NT2/D1 (cell line): ENCODE results near the gene TTC23.
"Not testable (repeated sequence)": the region's sequence is repeated elsewhere in the genome, so short reads cannot be mapped to it uniquely, and the experiment has no call there.

Experiments
- DNase-seq: peaks from one replicate; pipeline ENCODE4 v3.0.0-alpha.2; 2011; ENCODE audit warnings: low read depth, low spot score
- H3K27me3 ChIP-seq: 2 replicates; pipeline ENCODE4 v1.6.0; 2011; ENCODE audit warnings: mild to moderate bottlenecking; ENCODE audit not compliant: insufficient read length, insufficient read depth
- H3K36me3 ChIP-seq: 2 replicates; pipeline ENCODE4 v1.6.1; 2011; ENCODE audit warnings: mild to moderate bottlenecking, low read length, mixed read lengths; ENCODE audit not compliant: insufficient read depth, insufficient read length
- H3K4me1 ChIP-seq: 2 replicates; pipeline ENCODE4 v1.5.1; 2011; ENCODE audit not compliant: insufficient read depth, insufficient read length
- H3K4me3 ChIP-seq: 2 replicates; pipeline ENCODE4 v1.5.1; 2011; ENCODE audit warnings: low read depth; ENCODE audit not compliant: insufficient read length
- H3K9ac ChIP-seq: 2 replicates; pipeline ENCODE4 v1.6.0; 2011; ENCODE audit warnings: low read depth; ENCODE audit not compliant: insufficient read length
- H3K9me3 ChIP-seq: 2 replicates; pipeline ENCODE4 v1.5.1; 2011; ENCODE audit warnings: mild to moderate bottlenecking, low read length; ENCODE audit not compliant: insufficient read depth
- SUZ12 ChIP-seq: IDR thresholded peaks from 2 replicates; pipeline ENCODE4 v1.6.1; 2011; ENCODE audit not compliant: insufficient read length, insufficient read depth; ENCODE audit errors: extremely low read depth
- YY1 ChIP-seq: IDR thresholded peaks from 2 replicates; pipeline ENCODE4 v1.6.1; 2011; ENCODE audit not compliant: insufficient read length, insufficient read depth
- ZNF274 ChIP-seq: IDR thresholded peaks from 2 replicates; pipeline ENCODE4 v1.6.1; 2011; ENCODE audit warnings: mild to moderate bottlenecking, low read depth, low read length

The TTC23 gene

GRCh38 chr15:99238849-99239248, 10.5 kb downstream of the TTC23 start:
- no peak overlapping the region for H3K9ac ChIP-seq
- H3K4me3 ChIP-seq = no peak overlapping the region
- DNase-seq = no peak
- no peaks in the 10 kb centered on the region for H3K9me3 ChIP-seq
- H3K27me3 ChIP-seq = no peaks in the 10 kb centered on the region
- H3K36me3 ChIP-seq = peaks cover 24% of the 10 kb centered on the region
- H3K4me1 ChIP-seq = no peaks in the 10 kb centered on the region
- no peak for TF ChIP-seq YY1
- no peak for TF ChIP-seq SUZ12
- no peak for TF ChIP-seq ZNF274

- not testable (repeated sequence) for H3K4me1 ChIP-seq, H3K9ac ChIP-seq, H3K4me3 ChIP-seq, H3K36me3 ChIP-seq, H3K27me3 ChIP-seq, DNase-seq, H3K9me3 ChIP-seq
These were observed 15.2 kb downstream of the TTC23 start for GRCh38 chr15:99234160-99234559.

GRCh38 chr15:99232740-99233139, 16.6 kb downstream of the TTC23 start:
- peaks cover under 1% of the 10 kb centered on the region for H3K4me1 ChIP-seq
- TF ChIP-seq ZNF274 (no peak), SUZ12 (no peak), YY1 (no peak)
- DNase-seq = no peak

DNA sequence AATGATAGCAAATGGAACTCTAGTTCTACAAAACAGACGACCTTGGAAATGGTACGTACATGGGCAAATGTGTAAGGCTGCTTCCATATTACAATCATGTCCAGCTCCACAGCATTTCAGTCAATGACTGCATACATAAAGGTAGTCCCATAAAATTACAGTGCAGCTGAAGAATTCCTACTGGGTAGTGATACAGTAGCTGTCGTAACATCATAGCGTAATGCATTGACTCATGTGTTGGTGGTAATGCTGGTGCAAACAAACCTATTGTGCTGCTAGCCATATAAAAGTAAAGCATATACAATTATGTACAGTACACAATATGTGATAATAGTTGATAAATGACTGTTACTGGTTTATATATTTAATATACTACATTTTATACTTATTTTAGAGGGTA, 18.5 kb downstream of the TTC23 start:
- TF ChIP-seq YY1 (no peak), SUZ12 (no peak), ZNF274 (no peak)
- H3K4me3 ChIP-seq = no peak overlapping the region
- no peak for DNase-seq
- 0 out of 2 replicates have a peak, but pooled peaks cover 6% of the 10 kb centered on the region for H3K9me3 ChIP-seq
- peaks cover 4% of the 10 kb centered on the region for H3K4me1 ChIP-seq
- H3K27me3 ChIP-seq = no peaks in the 10 kb centered on the region
- H3K9ac ChIP-seq = no peak overlapping the region
- H3K36me3 ChIP-seq = peaks cover 19% of the 10 kb centered on the region

More at GRCh38 chr15:99232740-99233139, 16.6 kb downstream of the TTC23 start:
- Histone ChIP-seq H3K36me3 (peaks cover 17% of the 10 kb centered on the region), H3K9ac (no peak overlapping the region), H3K4me3 (no peak overlapping the region), H3K27me3 (no peaks in the 10 kb centered on the region), H3K9me3 (0 out of 2 replicates have a peak, but pooled peaks cover 6% of the 10 kb centered on the region)

DNA sequence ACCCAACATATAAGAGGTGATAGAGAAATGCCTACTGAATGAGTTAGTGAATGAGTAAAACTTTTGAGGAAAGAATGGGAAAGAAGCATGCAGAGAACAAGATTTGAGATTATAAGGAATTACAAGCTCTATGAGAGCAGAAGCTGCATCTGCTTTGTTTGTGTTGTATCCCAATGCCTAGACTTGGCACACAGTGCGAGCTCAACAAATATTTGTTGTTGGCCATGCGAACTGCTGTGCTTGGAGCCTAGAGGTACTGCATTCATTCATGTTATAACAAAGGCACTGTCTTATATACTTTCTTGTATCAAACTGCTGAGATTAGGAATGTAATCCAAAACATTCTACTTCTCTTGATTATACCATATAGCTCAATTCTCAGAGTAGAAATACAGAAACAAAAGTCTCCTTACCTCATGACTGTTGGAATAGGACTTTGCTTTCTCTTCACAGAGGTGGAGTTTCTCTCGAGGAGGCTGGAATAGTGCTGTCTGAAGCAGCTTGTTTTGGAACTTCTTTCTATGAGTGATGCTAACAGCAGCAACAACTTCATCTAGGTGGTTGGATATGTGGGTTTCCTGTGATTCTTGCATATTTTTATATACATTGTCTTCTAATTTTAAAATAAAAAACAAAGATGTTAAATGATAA, 21.1 kb downstream of the TTC23 start:
- no peak for DNase-seq
- peaks cover 39% of the 10 kb centered on the region for H3K36me3 ChIP-seq
- H3K4me1 ChIP-seq = peaks cover 4% of the 10 kb centered on the region
- H3K9ac ChIP-seq = no peak overlapping the region
- TF ChIP-seq YY1 (no peak), ZNF274 (no peak), SUZ12 (no peak)
- H3K9me3 ChIP-seq = 0 out of 2 replicates have a peak, but pooled peaks cover 6% of the 10 kb centered on the region
- H3K27me3 ChIP-seq = no peaks in the 10 kb centered on the region
- no peak overlapping the region for H3K4me3 ChIP-seq

GRCh38 chr15:99226802-99227201, 22.6 kb downstream of the TTC23 start:
- no peak for DNase-seq
- Histone ChIP-seq H3K36me3 (peaks cover 51% of the 10 kb centered on the region), H3K27me3 (no peaks in the 10 kb centered on the region), H3K4me3 (no peak overlapping the region), H3K4me1 (peaks cover 4% of the 10 kb centered on the region), H3K9me3 (no peaks in the 10 kb centered on the region), H3K9ac (no peak overlapping the region)
- TF ChIP-seq YY1 (no peak), SUZ12 (no peak), ZNF274 (no peak)

DNA sequence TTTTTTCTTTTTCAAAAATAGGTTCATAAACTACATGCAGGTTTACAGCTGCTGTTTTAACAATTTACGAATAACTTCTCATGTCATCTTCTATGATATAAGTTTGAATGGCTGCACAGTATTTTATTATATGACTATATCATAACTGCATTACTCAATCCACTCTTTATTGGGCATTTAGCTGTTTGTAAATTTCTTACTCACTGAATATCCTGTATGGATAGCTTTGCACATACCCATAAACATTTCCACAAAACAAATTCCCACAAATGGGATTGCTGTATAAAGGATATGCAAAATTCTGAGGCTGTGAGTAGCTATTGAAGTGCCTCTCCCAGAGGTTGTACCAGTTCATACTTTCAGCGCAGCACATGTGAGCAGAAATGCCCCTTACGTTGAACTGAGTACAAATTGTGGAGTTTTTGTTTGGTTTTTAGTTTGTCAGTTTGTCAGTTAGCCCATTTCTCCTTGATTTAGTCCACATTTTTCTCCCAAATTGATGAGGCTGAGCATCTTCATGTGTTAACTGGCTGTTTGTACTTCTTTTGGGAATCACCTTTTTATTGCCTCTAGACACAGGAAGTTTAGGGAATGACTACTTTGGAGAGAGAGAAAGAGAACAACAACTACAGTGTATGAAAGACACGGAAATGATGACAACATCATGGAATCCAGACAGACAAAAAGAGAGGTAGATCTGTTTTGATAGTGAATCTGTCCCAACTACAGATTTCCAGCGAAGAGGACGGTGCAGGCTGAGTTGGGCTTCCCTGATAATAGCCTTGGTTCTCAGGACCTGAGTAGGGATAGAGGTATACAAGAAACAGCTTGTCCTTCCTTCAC, 24.8 kb downstream of the TTC23 start:
- Histone ChIP-seq H3K27me3 (no peaks in the 10 kb centered on the region), H3K36me3 (peaks cover 72% of the 10 kb centered on the region), H3K9me3 (no peaks in the 10 kb centered on the region), H3K4me1 (peaks cover 4% of the 10 kb centered on the region), H3K9ac (no peak overlapping the region), H3K4me3 (no peak overlapping the region)
- TF ChIP-seq ZNF274 = no peak
- no peak for TF ChIP-seq YY1
- TF ChIP-seq SUZ12 = no peak
- DNase-seq = no peak
